Activated CD4-positive, alpha-beta T cell treated with anti-CD3 and anti-CD28 coated beads for 36 hours (primary cell): Measurements from ENCODE around the gene FUOM. TPM values are rescaled to one million over a fixed set of nuclear protein-coding genes. Genes with fewer than 3 reads are reported as not detected.

Experiments used
- ATAC-seq: fragments of 200-7000 bp; cut with Tn5 transposase; one replicate; pipeline ENCODE4 v1.10.0; 2021; ENCODE audit warnings: mild to moderate bottlenecking, moderate library complexity
- CTCF ChIA-PET: fragments of 350-600 bp; sonication (Branson Sonifier 250); formaldehyde crosslinking; loops from one replicate; lab custom pipeline; 2021; ENCODE audit warnings: antibody characterized with exemption; lab: Charles Lee
- POLR2A ChIA-PET: fragments of 350-600 bp; sonication (Branson Sonifier 250); formaldehyde crosslinking; loops from one replicate; lab custom pipeline; 2021; ENCODE audit warnings: antibody characterized with exemption, inconsistent platforms; lab: Charles Lee
- DNase-seq: peaks from one replicate; pipeline ENCODE4 v3.0.0-alpha.2; 2020
- H3K27ac Mint-ChIP-seq: one replicate; pipeline ENCODE4 v1.8.0; 2021; ENCODE audit warnings: mixed read lengths
- H3K27me3 Mint-ChIP-seq: one replicate; pipeline ENCODE4 v1.8.0; 2021; ENCODE audit warnings: mixed read lengths
- H3K36me3 Mint-ChIP-seq: one replicate; pipeline ENCODE4 v1.8.0; 2021; ENCODE audit warnings: low read depth, mixed read lengths
- H3K4me1 Mint-ChIP-seq: one replicate; pipeline ENCODE4 v1.8.0; 2021; ENCODE audit warnings: mixed read lengths
- H3K4me3 Mint-ChIP-seq: one replicate; pipeline ENCODE4 v1.8.0; 2021; ENCODE audit warnings: mild to moderate bottlenecking, moderate library complexity, mixed read lengths
- H3K9me3 Mint-ChIP-seq: one replicate; pipeline ENCODE4 v1.8.0; 2021; ENCODE audit warnings: low read depth, mixed read lengths
- intact Hi-C, 2 experiments: fragments of 100-400 bp; cut with DNase I in 1 of 2; cut with micrococcal nuclease in 1 of 2; formaldehyde crosslinking; loops; one replicate each; pipeline versions ENCODE4 v1.14.2 to v1.15.1; 2022 to 2024; cut with DNase I, micrococcal nuclease
- total RNA-seq, 2 experiments: library from RNA; stranded (reverse); gene quantifications; one replicate each; pipeline ENCODE4 v1.2.3, GENCODE V29; 2021

The FUOM gene
- total RNA-seq, 2 experiments from 2014 or later, result 28.3 to 37.0 TPM

- peaks cover 5% of the 10 kb centered on the region for H3K4me1 Mint-ChIP-seq
- peak; percentile 63 for ATAC-seq
- H3K27me3 Mint-ChIP-seq, result peaks cover 13% of the 10 kb centered on the region
- DNase-seq, result peak; percentile 84
- no peaks in the 10 kb centered on the region for H3K9me3 Mint-ChIP-seq
- H3K27ac Mint-ChIP-seq, result no peak within 1 kb of the TSS
- H3K4me3 Mint-ChIP-seq, result peak within 1 kb of the TSS; percentile 32
- POLR2A ChIA-PET, result no interaction called here
- CTCF ChIA-PET, result no interaction called here
- intact Hi-C loops, result no loop called here
- H3K36me3 Mint-ChIP-seq, result no peaks in the 10 kb centered on the region
Observed at GRCh38 chr10:133336577-133337369, 21.0 kb downstream of the FUOM start, which contains the start of gene CALY. TSS of gene CALY (minus strand) at chr10:133336896. CDS start at chr10:133328989, 7,907 bp downstream.

- H3K27me3 Mint-ChIP-seq, result peaks cover 13% of the 10 kb centered on the region
- DNase-seq (no peak), ATAC-seq (no peak)
- H3K4me1 Mint-ChIP-seq, result peaks cover 5% of the 10 kb centered on the region
- H3K9me3 Mint-ChIP-seq, result no peaks in the 10 kb centered on the region
- H3K36me3 Mint-ChIP-seq, result no peaks in the 10 kb centered on the region
- ChIA-PET CTCF (no interaction called here), POLR2A (no interaction called here)
- H3K4me3 Mint-ChIP-seq, result no peak overlapping the region
- intact Hi-C loops, result no loop called here
- no peak overlapping the region for H3K27ac Mint-ChIP-seq
Observed at GRCh38 chr10:133336118-133336576, 21.7 kb downstream of the FUOM start.

- ChIA-PET CTCF (interaction anchor here (0.5 kb wide), 1 partner anchor 58 kb away, joined by 4 read pairs; no protein-coding TSS in a partner anchor), POLR2A (no interaction called here)
- intact Hi-C loops, result loop anchor here in 1 of 2 experiments (1.0 kb wide), 1 partner anchor 22 kb away; no protein-coding TSS in a partner anchor
- Mint-ChIP-seq H3K4me3 (peak overlapping the region; percentile 32), H3K27me3 (peaks cover 13% of the 10 kb centered on the region), H3K27ac (no peak overlapping the region), H3K4me1 (peaks cover 5% of the 10 kb centered on the region), H3K36me3 (no peaks in the 10 kb centered on the region), H3K9me3 (no peaks in the 10 kb centered on the region)
- ATAC-seq (peak; percentile 42), DNase-seq (peak; percentile 86)
Observed at GRCh38 chr10:133335246-133336117, 22.3 kb downstream of the FUOM start.

GRCh38 chr10:133334503-133335245, 23.1 kb downstream of the FUOM start:
- ChIA-PET POLR2A (no interaction called here), CTCF (interaction anchor here (0.5 kb wide), 1 partner anchor 59 kb away, joined by 4 read pairs; no protein-coding TSS in a partner anchor)
- H3K36me3 Mint-ChIP-seq, result no peaks in the 10 kb centered on the region
- ATAC-seq (peak; percentile 30), DNase-seq (no peak)
- peak overlapping the region; percentile 46 for H3K4me3 Mint-ChIP-seq
- H3K9me3 Mint-ChIP-seq, result no peaks in the 10 kb centered on the region
- H3K27ac Mint-ChIP-seq, result no peak overlapping the region
- peaks cover 5% of the 10 kb centered on the region for H3K4me1 Mint-ChIP-seq
- intact Hi-C loops, result loop anchor here in 1 of 2 experiments (1.0 kb wide), 1 partner anchor 23 kb away; no protein-coding TSS in a partner anchor
- peaks cover 13% of the 10 kb centered on the region for H3K27me3 Mint-ChIP-seq

- ChIA-PET POLR2A (no interaction called here), CTCF (no interaction called here)
- Mint-ChIP-seq H3K4me1 (peaks cover 9% of the 10 kb centered on the region), H3K27me3 (peaks cover 17% of the 10 kb centered on the region), H3K36me3 (no peaks in the 10 kb centered on the region), H3K9me3 (no peaks in the 10 kb centered on the region), H3K4me3 (no peak overlapping the region), H3K27ac (no peak overlapping the region)
- no peak for ATAC-seq
- no peak for DNase-seq
- intact Hi-C loops, result no loop called here
Observed at GRCh38 chr10:133332936-133333699, 24.7 kb downstream of the FUOM start.

GRCh38 chr10:133329491-133330202, 28.2 kb downstream of the FUOM start:
- Mint-ChIP-seq H3K4me1 (peaks cover 10% of the 10 kb centered on the region), H3K27me3 (peaks cover 31% of the 10 kb centered on the region), H3K27ac (no peak overlapping the region), H3K9me3 (no peaks in the 10 kb centered on the region), H3K4me3 (peak overlapping the region; percentile 23), H3K36me3 (no peaks in the 10 kb centered on the region)
- ChIA-PET CTCF (interaction anchor here (0.6 to 1.8 kb wide), 26 partner anchors 9 to 289 kb away, joined by 3 to 14 read pairs (median 4); partner anchors contain the start of gene PRAP1), POLR2A (interaction anchor here (1.2 kb wide), 1 partner anchor 109 kb away, joined by 6 read pairs; no protein-coding TSS in a partner anchor)
- peak; percentile 96 for ATAC-seq
- intact Hi-C loops, result loop anchor here (1.0 to 5.0 kb wide), 7 partner anchors 44 to 193 kb away; partner anchors contain the start of genes MTG1 (in 2 of the 2) and ECHS1 (in 1 of the 2)
- DNase-seq, result peak; percentile 94

GRCh38 chr10:133328358-133329343, 29.2 kb downstream of the FUOM start:
- no peak for ATAC-seq
- Mint-ChIP-seq H3K27me3 (peaks cover 29% of the 10 kb centered on the region), H3K27ac (no peak overlapping the region), H3K36me3 (no peaks in the 10 kb centered on the region), H3K9me3 (no peaks in the 10 kb centered on the region), H3K4me1 (peaks cover 10% of the 10 kb centered on the region), H3K4me3 (no peak overlapping the region)
- intact Hi-C loops, result loop anchor here (1.0 to 5.0 kb wide), 7 partner anchors 45 to 194 kb away; partner anchors contain the start of genes MTG1 (in 2 of the 2) and ECHS1 (in 1 of the 2)
- CTCF ChIA-PET, result interaction anchor here (0.6 to 1.8 kb wide), 24 partner anchors 8 to 698 kb away, joined by 3 to 14 read pairs (median 4); partner anchors contain the start of gene PRAP1
- POLR2A ChIA-PET, result interaction anchor here (1.2 kb wide), 1 partner anchor 110 kb away, joined by 6 read pairs; no protein-coding TSS in a partner anchor
- DNase-seq, result no peak

GRCh38 chr10:133327651-133328357, 30.0 kb downstream of the FUOM start:
- Mint-ChIP-seq H3K27ac (no peak overlapping the region), H3K4me3 (no peak overlapping the region), H3K4me1 (peaks cover 10% of the 10 kb centered on the region), H3K9me3 (no peaks in the 10 kb centered on the region), H3K36me3 (no peaks in the 10 kb centered on the region), H3K27me3 (peaks cover 25% of the 10 kb centered on the region)
- ChIA-PET CTCF (interaction anchor here (0.6 to 1.0 kb wide), 2 partner anchors 62 to 697 kb away, joined by 3 to 4 read pairs; no protein-coding TSS in a partner anchor), POLR2A (no interaction called here)
- no peak for ATAC-seq
- intact Hi-C loops, result loop anchor here (2.0 to 5.0 kb wide), 3 partner anchors 64 to 194 kb away; partner anchors contain the start of gene MTG1 (in 1 of the 2)
- DNase-seq, result no peak
